H1 (cell line): Measurements from ENCODE around the gene GAN. TPM values are rescaled to one million over a fixed set of nuclear protein-coding genes. Genes with fewer than 3 reads are reported as not detected.

ENCODE experiments used
- CTCF ChIA-PET: fragments of 300-600 bp; sonication (Branson Sonifier 250); formaldehyde crosslinking; loops from one replicate; lab custom pipeline; 2021; ENCODE audit not compliant: partially characterized antibody; lab: Charles Lee
- POLR2A ChIA-PET: fragments of 300-600 bp; sonication (Branson Sonifier 250); formaldehyde crosslinking; loops from one replicate; lab custom pipeline; 2021; ENCODE audit warnings: inconsistent platforms; ENCODE audit not compliant: partially characterized antibody; lab: Charles Lee
- DNase-seq, 2 experiments: peaks; one replicate each; pipeline versions ENCODE4 v3.0.0 to v3.0.0-alpha.2; 2010 to 2022; ENCODE audit warnings: low spot score in 2 of 2, low read depth in 1 of 2, mixed read lengths in 1 of 2
- FAIRE-seq: peaks from 2 replicates; lab custom pipeline; 2011; peaks lifted over from hg19 to GRCh38; lab: Jason Lieb, UNC
- H2AFZ ChIP-seq: 2 replicates; pipeline ENCODE4 v1.8.1; 2012; ENCODE audit warnings: low read length, inconsistent platforms
- H2AK5ac ChIP-seq: 2 replicates; pipeline ENCODE4 v1.6.1; 2013; ENCODE audit warnings: low read depth, low read length
- H2BK120ac ChIP-seq: replicated peaks from 2 replicates; pipeline ENCODE3; 2013; ENCODE audit warnings: low read depth, low read length, inconsistent platforms
- H2BK12ac ChIP-seq: 2 replicates; pipeline ENCODE4 v1.6.1; 2013; ENCODE audit warnings: low read depth, low read length
- H2BK15ac ChIP-seq: 2 replicates; pipeline ENCODE4 v1.6.1; 2013; ENCODE audit warnings: low read length
- H2BK20ac ChIP-seq: 2 replicates; pipeline ENCODE4 v1.6.1; 2013; ENCODE audit warnings: low read length
- H2BK5ac ChIP-seq: 2 replicates; pipeline ENCODE4 v1.6.1; 2013; ENCODE audit warnings: low read depth, low read length
- H3K14ac ChIP-seq: 2 replicates; pipeline ENCODE4 v1.6.1; 2013; ENCODE audit warnings: inconsistent platforms; ENCODE audit not compliant: insufficient read length
- H3K18ac ChIP-seq: 2 replicates; pipeline ENCODE4 v1.6.1; 2013; ENCODE audit warnings: low read length; ENCODE audit errors: extremely low read depth
- H3K23ac ChIP-seq: 2 replicates; pipeline ENCODE4 v1.6.1; 2013; ENCODE audit warnings: inconsistent platforms; ENCODE audit not compliant: insufficient read length
- H3K23me2 ChIP-seq: 2 replicates; pipeline ENCODE4 v1.6.1; 2013; ENCODE audit warnings: low read depth, low read length
- H3K27ac ChIP-seq: 2 replicates; pipeline ENCODE4 v1.6.1; 2011; ENCODE audit warnings: low read depth, low read length, inconsistent platforms
- H3K27me3 ChIP-seq, 4 experiments: replicated peaks in 1 of 4; 1 replicate in 1 of 4; 2 replicates in 3 of 4; pipeline versions ENCODE4 v1.6.1 to v1.8.1; 2011 to 2013; ENCODE audit warnings: low read length in 3 of 4, mild to moderate bottlenecking in 3 of 4, inconsistent platforms in 2 of 4, mixed read lengths in 2 of 4, moderate library complexity in 1 of 4; ENCODE audit not compliant: control insufficient read depth in 3 of 4, insufficient read depth in 3 of 4; ENCODE audit errors: extremely low read depth in 1 of 4
- H3K36me3 ChIP-seq, 4 experiments: 2 replicates each; pipeline versions ENCODE4 v1.6.1 to v1.8.1; 2011 to 2013; ENCODE audit warnings: mild to moderate bottlenecking in 4 of 4, low read length in 3 of 4, moderate library complexity in 2 of 4, control low read depth in 1 of 4, inconsistent platforms in 1 of 4; ENCODE audit not compliant: insufficient read depth in 4 of 4, control insufficient read depth in 2 of 4
- H3K4ac ChIP-seq: replicated peaks from 2 replicates; pipeline ENCODE3; 2013; ENCODE audit warnings: low read length, low read depth, mixed read lengths, inconsistent platforms; ENCODE audit not compliant: insufficient read length
- H3K4me1 ChIP-seq, 4 experiments: replicated peaks in 1 of 4; 1 replicate in 1 of 4; 2 replicates in 3 of 4; pipeline versions ENCODE4 v1.6.1 to v1.8.1; 2011 to 2013; ENCODE audit warnings: low read length in 3 of 4, inconsistent platforms in 2 of 4, mixed read lengths in 1 of 4; ENCODE audit not compliant: insufficient read depth in 4 of 4, control insufficient read depth in 3 of 4
- H3K4me2 ChIP-seq, 2 experiments: 2 replicates each; pipeline versions ENCODE4 v1.6.1 to v1.8.1; 2011 to 2013; ENCODE audit warnings: low read depth in 2 of 2, low read length in 2 of 2, control low read depth in 1 of 2, inconsistent platforms in 1 of 2, mild to moderate bottlenecking in 1 of 2; ENCODE audit not compliant: insufficient read depth in 1 of 2
- H3K4me3 ChIP-seq, 4 experiments: fragments of 200-600, 300-600 bp in 1 of 4; sonication (generic), shearing (Covaris generic), sonication (Bioruptor Twin) in 1 of 4; 2 replicates each; pipeline versions ENCODE4 v1.5.1 to v1.8.1; 2011 to 2016; ENCODE audit warnings: low read length in 4 of 4, low read depth in 3 of 4, control low read depth in 2 of 4, inconsistent platforms in 2 of 4, mild to moderate bottlenecking in 2 of 4, mixed read lengths in 1 of 4, moderate library complexity in 1 of 4; ENCODE audit not compliant: insufficient read depth in 2 of 4; ENCODE audit errors: extremely low read depth in 1 of 4
- H3K56ac ChIP-seq: replicated peaks from 2 replicates; pipeline ENCODE3; 2013; ENCODE audit warnings: low read depth, mild to moderate bottlenecking, mixed read lengths, low read length, inconsistent platforms; ENCODE audit not compliant: insufficient read length
- H3K79me1 ChIP-seq: 2 replicates; pipeline ENCODE4 v1.6.1; 2013; ENCODE audit warnings: low read depth, low read length, control low read depth
- H3K79me2 ChIP-seq, 2 experiments: 2 replicates each; pipeline versions ENCODE4 v1.6.1 to v1.8.1; 2012 to 2013; ENCODE audit warnings: low read length in 2 of 2, mild to moderate bottlenecking in 2 of 2, inconsistent platforms in 1 of 2; ENCODE audit not compliant: insufficient read depth in 2 of 2, control insufficient read depth in 1 of 2
- H3K9ac ChIP-seq, 4 experiments: replicated peaks in 1 of 4; 1 replicate in 1 of 4; 2 replicates in 3 of 4; pipeline versions ENCODE4 v1.6.1 to v1.8.1; 2011 to 2013; ENCODE audit warnings: low read depth in 3 of 4, low read length in 3 of 4, control low read depth in 2 of 4, mild to moderate bottlenecking in 2 of 4, moderate library complexity in 2 of 4, inconsistent platforms in 1 of 4; ENCODE audit errors: extremely low read depth in 1 of 4
- H3K9me3 ChIP-seq, 2 experiments: 2 replicates each; pipeline versions ENCODE4 v1.6.1 to v1.8.1; 2012 to 2013; ENCODE audit warnings: mild to moderate bottlenecking in 2 of 2, moderate library complexity in 2 of 2, control low read depth in 1 of 2, inconsistent platforms in 1 of 2, low read depth in 1 of 2, low read length in 1 of 2, mixed read lengths in 1 of 2; ENCODE audit not compliant: insufficient read depth in 2 of 2
- H4K20me1 ChIP-seq, 2 experiments: replicated peaks in 1 of 2; 2 replicates each; pipeline versions ENCODE3 to v1.8.1; 2011 to 2013; ENCODE audit warnings: inconsistent platforms in 2 of 2, low read length in 2 of 2, mild to moderate bottlenecking in 1 of 2; ENCODE audit not compliant: insufficient read depth in 2 of 2, control insufficient read depth in 1 of 2
- H4K5ac ChIP-seq: 2 replicates; pipeline ENCODE4 v1.6.1; 2013; ENCODE audit warnings: low read length, low read depth, mixed read lengths, inconsistent platforms; ENCODE audit not compliant: insufficient read length
- H4K8ac ChIP-seq: 2 replicates; pipeline ENCODE4 v1.8.0; 2013; ENCODE audit warnings: mild to moderate bottlenecking, moderate library complexity, low read length, inconsistent platforms; ENCODE audit not compliant: insufficient read depth; ENCODE audit errors: extremely low read depth
- H4K91ac ChIP-seq: replicated peaks from 2 replicates; pipeline ENCODE3; 2013; ENCODE audit warnings: low read length, mixed read lengths, inconsistent platforms; ENCODE audit not compliant: insufficient read length
- CHD2 ChIP-seq: IDR thresholded peaks from 2 replicates; pipeline ENCODE4 v1.6.1; 2012; ENCODE audit warnings: low read length, improper control_type of control experiment
- SUZ12 ChIP-seq: fragments of 200-600 bp; sonication (generic); IDR thresholded peaks from 2 replicates; pipeline ENCODE4 v1.6.1; 2012; ENCODE audit warnings: mild to moderate bottlenecking, inconsistent platforms, low read length, moderate library complexity, mixed read lengths
- WGBS, 2 experiments: shearing (Covaris generic) in 1 of 2; methylation state at CpG; one replicate each; pipeline versions ENCODE4 v1.1.6 to v1.1.7; 2013 to 2015; ENCODE audit warnings: low lambda C conversion rate in 2 of 2, mixed read lengths in 2 of 2, inconsistent platforms in 1 of 2, low coverage in 1 of 2, missing lambda C conversion rate in 1 of 2; ENCODE audit not compliant: insufficient replicate concordance in 2 of 2, insufficient coverage in 1 of 2, insufficient read length in 1 of 2; ENCODE audit errors: extremely low coverage in 1 of 2, missing lambda C conversion rate in 1 of 2; 5-methylcytosine and 5-hydroxymethylcytosine counted together
- polyA plus RNA-seq, 7 experiments: library from polyadenylated mRNA; depleted of rRNA in 3 of 7; stranded (reverse) in 5 of 7; unstranded in 2 of 7; fragments of >200 nt in 5 of 7; fragments of 200-250 nt in 2 of 7; gene quantifications; 1 replicate in 5 of 7; 2 replicates in 1 of 7; 4 replicates in 1 of 7; pipeline versions ENCODE4 v1.2.1 to v1.2.3, GENCODE V29; 2011 to 2013; ENCODE audit warnings: missing spikeins in 2 of 7, mixed read lengths in 2 of 7
- total RNA-seq: library from RNA; stranded (reverse); fragmentation: NEBNext Ultra II Directional; extraction: Animal tissue kit (Norgen Biotek cat#: 25700); gene quantifications from 2 replicates; pipeline ENCODE4 v1.2.1, GENCODE V29; 2021
- TF ChIP-seq, protein P1 (sequence below): IDR thresholded peaks from 2 replicates; pipeline ENCODE4 v1.6.1; 2012; ENCODE audit warnings: inconsistent platforms

Gene GAN
- total and polyA plus RNA-seq, 2 of the 8 experiments (the other 6 are each of a cell fraction or from before 2014, with no cell fraction given), result 4.5 to 23.9 TPM

DNA sequence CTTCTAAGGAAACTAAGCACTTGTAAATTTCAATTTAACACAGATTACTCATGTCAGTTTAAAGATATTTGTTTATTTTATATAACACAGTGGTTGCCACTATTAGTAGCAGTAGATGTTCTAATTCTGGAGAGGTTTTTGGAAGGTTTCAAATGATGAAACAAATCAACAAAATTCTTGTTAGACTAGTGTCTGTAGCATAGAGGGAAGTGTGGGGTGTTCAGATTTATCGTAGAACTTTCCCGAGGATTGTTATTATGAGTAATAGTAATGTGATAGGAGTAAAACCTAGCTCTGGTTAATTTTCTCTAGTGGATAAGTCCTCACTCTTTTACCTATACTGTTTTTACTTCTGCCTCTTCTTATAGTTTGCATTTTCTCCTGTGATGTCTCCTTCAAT, 6.3 kb downstream of the GAN start:
- Histone ChIP-seq H2BK12ac (no peak overlapping the region), H3K14ac (no peak overlapping the region), H3K4me1 (peaks cover 0 to 3% (median 2%) of the 10 kb centered on the region in 4 experiments; a peak in 4 of 7 replicates), H3K23me2 (0 out of 2 replicates have a peak, but pooled peaks cover 2% of the 10 kb centered on the region), H3K27me3 (no peaks in the 10 kb centered on the region), H2BK5ac (no peak overlapping the region), H3K4me3 (no peak overlapping the region), H2BK15ac (no peak overlapping the region), H3K9me3 (no peaks in the 10 kb centered on the region), H2AFZ (no peak overlapping the region), H3K4me2 (no peak overlapping the region), H2BK120ac (no peak overlapping the region), H4K5ac (no peak overlapping the region), H2AK5ac (no peak overlapping the region), H3K56ac (no peak overlapping the region), H4K8ac (no peak overlapping the region), H3K4ac (no peak overlapping the region), H3K23ac (no peak overlapping the region), H3K27ac (no peak overlapping the region), H2BK20ac (no peak overlapping the region), H3K9ac (no peak overlapping the region), H4K20me1 (peaks cover 7 to 12% of the 10 kb centered on the region in 2 experiments), H3K79me2 (peaks cover 11 to 95% of the 10 kb centered on the region in 2 experiments), H3K36me3 (no peaks in the 10 kb centered on the region), H3K18ac (no peak overlapping the region), H4K91ac (no peak overlapping the region), H3K79me1 (peaks cover 11% of the 10 kb centered on the region; the same call in 1 of the 2 replicates)
- POLR2A ChIA-PET, result no interaction called here
- TF ChIP-seq, protein P1, sequence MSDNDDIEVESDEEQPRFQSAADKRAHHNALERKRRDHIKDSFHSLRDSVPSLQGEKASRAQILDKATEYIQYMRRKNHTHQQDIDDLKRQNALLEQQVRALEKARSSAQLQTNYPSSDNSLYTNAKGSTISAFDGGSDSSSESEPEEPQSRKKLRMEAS, result no peak
- no peak for TF ChIP-seq SUZ12
- no peak for TF ChIP-seq CHD2
- DNase-seq (no peak), FAIRE-seq (no peak)
- WGBS, 2 experiments, result 100% methylated on average over 2 of the region's 2 CpGs; no CpG with 5 or more reads in 1 of the 2 experiments
- CTCF ChIA-PET, result interaction anchor here (0.6 to 1.3 kb wide), 2 partner anchors 25 to 249 kb away, joined by 3 read pairs; no protein-coding TSS in a partner anchor
